NOMO-1 treated with dmso at 0.1 percent for 144 hours (cell line): ENCODE measurements around the gene IZUMO2.
"Not testable (repeated sequence)": the region's sequence is repeated elsewhere in the genome, so short reads cannot be mapped to it uniquely, and the experiment has no call there.

Source experiments
- DNase-seq: peaks from one replicate; lab custom pipeline; 2025; ENCODE audit not compliant: unreplicated experiment; lab: John Stamatoyannopoulos, UW

Gene IZUMO2

DNA sequence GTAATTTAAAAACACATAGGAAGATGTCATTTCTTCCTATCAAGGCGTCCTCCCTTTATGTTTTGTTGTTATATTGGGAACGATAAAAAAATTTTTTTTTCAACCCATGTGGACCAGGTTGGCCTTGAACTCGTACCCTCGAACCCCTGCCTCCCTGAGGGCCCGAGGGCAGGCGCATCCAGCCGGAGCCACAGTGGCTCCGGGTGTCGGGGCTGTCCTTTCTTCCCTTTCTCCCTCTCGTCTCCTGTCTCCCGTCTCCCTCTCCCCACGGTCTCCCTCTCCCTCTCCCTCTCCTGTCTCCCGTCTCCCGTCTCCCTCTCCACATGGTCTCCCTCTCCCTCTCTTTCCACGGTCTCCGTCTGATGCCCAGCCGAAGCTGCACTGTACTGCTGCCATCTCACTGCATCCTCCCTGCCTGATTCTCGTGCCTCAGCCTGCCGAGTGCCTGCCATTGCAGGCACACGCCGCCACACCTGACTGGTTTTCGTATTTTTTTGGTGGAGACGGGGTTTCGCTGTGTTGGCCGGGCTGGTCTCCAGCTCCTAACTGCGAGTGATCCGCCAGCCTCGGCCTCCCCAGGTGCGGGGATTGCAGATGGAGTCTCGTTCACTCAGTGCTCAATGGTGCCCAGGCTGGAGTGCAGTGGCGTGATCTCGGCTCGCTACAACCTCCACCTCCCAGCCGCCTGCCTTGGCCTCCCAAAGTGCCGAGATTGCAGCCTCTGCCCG is 22.8 kb downstream of the IZUMO2 start:
- DNase-seq, result not testable (repeated sequence)

DNA sequence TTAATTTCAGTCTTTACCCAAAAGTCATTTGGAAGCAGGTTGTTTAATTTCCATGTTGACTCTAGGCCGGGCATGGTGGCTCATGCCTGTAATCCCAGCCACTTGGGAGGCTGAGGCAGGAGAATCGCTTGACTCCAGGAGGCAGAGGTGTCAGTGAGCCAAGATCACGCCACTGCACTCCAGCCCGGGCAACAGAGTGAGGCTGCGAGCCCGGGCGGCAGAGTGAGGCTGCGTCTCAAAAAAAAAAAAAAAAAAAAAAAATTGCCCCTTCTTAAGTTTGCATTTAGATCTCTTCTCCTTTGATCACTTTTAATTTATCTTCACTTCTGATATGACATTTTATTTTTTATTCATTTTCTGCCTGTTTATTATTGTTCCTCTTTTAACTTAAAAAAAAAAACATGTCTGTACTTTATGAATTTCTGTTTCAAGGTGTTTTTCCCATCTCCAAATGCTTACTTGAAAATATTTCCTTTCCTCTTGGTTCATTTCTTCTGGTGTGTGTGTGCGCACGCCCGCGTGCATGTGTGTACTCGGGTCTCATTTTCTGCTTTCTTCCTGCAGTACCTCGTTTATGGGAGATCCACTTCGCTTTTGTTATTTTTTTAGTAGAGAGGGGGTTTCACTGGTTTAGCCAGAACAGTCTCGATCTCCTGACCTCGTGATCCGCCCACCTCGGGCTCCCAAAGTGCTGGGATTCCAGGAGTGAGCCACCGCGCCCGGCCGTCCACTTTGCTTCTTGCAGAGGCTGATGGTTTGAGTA is 26.3 kb downstream of the IZUMO2 start:
- not testable (repeated sequence) for DNase-seq

DNA sequence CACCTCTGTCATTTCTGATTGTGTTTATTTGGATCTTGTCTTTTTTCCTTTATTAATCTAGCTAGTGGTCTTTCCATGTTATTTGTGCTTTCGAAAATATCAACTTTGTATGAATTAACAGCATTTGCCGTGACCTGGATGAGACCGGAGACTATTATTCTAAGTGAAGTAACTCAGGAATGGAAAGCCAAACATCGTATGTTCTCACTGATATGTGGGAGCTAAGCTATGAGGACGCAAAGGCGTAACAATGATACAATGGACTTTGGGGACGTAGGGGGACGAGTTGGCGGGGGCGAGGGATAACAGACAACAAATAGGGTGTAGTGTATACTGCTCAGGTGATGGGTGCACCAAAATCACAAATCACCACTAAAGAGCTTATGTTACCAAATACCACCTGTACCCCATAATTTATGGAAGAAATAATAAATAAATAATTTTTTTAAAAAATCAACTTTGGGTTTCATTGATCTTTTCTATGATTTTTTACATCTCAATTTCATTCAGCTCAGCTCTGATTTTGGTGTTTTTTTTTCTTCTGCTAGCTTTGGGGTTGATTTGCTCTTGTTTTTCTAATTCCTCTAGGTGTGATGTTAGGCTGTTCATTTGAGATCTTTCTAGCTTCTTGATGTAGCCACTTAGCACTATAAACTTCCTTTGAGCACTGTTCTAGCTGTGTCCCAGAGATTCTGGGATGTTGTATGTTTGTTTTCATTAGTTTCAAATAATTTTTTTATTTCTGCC is 27.1 kb downstream of the IZUMO2 start:
- not testable (repeated sequence) for DNase-seq

DNA sequence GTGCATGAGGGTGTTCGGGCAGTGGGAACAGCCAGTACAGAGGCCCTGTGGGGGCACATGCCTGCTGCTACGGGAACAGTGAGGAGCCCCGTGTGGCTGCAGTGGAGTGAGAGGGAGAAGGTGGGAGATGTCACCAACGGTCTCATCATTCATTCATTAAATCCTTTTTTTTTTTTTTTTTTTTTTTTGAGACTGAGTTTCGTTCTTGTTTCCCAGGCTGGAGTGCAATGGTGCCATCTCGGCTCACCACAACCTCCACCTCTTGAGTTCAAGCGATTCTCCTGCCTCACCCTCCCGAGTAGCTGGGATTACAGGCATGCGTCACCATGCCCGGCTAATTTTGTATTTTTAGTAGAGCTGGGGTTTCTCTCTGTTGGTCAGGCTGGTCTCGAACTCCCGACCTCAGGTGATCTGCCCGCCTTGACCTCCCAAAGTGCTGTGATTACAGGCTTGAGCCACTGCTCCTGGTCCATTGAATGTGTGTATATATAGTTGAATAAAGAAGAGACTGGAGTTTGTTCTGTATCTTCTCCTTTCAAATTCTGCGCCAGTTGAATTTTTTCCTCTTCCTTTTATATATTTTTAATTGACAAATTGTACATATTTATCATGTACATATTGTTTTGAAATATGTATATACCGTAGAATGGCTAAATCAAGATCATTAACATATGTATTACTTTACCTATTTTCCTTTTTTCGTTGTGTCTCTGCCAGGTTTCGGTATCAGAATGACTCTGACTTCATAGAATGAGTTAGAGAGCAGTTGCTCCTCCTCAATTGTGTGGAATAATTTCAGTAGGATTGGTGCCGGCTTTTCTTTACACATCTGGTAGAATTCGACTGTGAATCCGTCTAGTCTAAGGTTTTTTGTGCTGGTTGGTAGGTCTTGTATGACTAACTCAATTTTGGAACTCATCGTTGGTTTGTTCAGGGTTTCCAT is 28.0 kb downstream of the IZUMO2 start:
- DNase-seq, result not testable (repeated sequence)

DNA sequence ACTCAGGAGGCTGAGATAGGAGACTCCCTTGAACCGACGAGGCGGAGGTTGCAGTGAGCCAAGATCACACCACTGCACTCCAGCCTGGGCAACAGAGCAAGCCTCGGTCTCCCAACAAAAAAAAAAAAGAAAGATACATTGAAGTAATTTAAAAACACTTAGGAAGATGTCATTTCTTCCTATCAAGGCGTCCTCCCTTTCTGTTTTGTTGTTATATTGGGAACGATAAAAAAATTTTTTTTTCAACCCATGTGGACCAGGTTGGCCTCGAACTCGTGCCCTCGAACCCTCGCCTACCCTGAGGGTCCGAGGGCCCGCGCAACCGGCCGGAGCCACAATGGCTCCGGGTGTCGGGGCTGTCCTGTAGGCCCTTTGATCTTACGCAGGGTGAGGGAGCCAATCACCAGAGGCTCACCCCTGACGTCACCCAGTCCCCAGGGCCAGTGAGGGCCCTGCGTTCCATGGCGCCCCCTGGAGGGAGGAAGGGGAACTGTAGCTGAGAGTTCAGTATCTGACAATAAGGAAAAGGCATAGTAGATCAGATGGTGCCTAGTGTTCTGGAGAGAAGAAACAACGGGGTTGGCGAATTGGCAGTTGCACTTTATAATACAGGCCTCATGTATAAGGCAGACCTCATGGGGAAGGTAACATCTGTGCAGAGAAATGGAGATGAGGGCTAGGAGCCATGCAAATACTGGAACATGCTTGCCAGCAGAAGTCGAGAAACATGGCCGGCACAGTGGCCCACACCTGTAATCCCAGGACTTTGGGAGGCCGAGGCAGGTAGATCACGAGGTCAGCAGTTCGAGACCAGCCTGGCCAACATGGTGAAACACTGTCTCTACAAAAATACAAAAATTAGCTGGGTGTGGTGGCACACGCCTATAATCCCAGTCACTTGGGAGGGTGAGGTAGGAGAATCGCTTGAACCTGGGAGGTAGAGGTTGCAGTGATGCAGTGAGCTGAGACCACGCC is 29.3 kb downstream of the IZUMO2 start:
- DNase-seq, result not testable (repeated sequence)

DNA sequence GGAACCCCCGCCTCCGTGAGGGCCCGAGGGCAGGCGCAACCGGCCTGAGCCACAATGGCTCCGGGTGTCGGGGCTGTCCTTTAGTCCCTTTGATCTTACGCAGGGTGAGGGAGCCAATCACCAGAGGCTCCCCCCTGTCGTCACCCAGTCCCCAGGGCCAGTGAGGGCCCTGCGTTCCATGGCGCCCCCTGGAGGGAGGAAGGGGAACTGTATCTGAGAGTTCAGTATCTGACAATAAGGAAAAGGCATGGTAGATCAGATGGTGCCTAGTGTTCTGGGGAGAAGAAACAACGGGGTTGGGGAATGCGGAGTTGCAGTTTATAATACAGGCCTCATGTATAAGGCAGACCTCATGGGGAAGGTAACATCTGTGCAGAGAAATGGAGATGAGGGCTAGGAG is 59.1 kb downstream of the IZUMO2 start:
- not testable (repeated sequence) for DNase-seq

DNA sequence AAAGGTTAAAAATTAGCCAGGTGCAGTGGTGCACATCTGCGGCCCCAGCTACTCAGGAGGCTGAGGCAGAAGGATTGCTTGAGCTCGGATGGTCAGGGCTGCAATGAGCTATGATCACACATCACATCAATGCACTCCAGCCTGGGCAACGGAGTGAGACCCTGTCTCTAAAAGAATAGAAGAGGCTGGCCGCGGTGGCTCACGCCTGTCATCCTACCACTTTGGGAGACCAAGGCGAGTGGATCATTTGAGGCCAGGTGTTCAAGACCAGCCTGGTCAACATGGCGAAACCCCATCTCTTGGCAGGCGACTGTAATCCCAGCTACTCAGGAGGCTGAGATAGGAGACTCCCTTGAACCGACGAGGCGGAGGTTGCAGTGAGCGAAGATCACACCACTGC is 59.7 kb downstream of the IZUMO2 start:
- not testable (repeated sequence) for DNase-seq
